Osteocyte (in vitro differentiated cells): Measurements from ENCODE around the gene LEP. TPM values are rescaled to one million over a fixed set of nuclear protein-coding genes. Genes with fewer than 3 reads are reported as not detected.

Experiments used
- DNase-seq: peaks from one replicate; pipeline ENCODE4 v3.0.0; 2021; ENCODE audit warnings: mixed read lengths; ENCODE audit not compliant: unreplicated experiment; ENCODE audit errors: extremely low spot score
- H3K27ac Mint-ChIP-seq: one replicate; pipeline ENCODE4 v1.8.0; 2021; ENCODE audit warnings: mild to moderate bottlenecking, mixed read lengths; ENCODE audit not compliant: unreplicated experiment
- H3K27me3 Mint-ChIP-seq: one replicate; pipeline ENCODE4 v1.8.0; 2021; ENCODE audit warnings: mixed read lengths; ENCODE audit not compliant: unreplicated experiment
- H3K36me3 Mint-ChIP-seq: one replicate; pipeline ENCODE4 v1.8.0; 2021; ENCODE audit warnings: mixed read lengths; ENCODE audit not compliant: unreplicated experiment
- H3K4me1 Mint-ChIP-seq: one replicate; pipeline ENCODE4 v1.8.0; 2021; ENCODE audit warnings: mixed read lengths; ENCODE audit not compliant: unreplicated experiment
- H3K4me3 Mint-ChIP-seq: one replicate; pipeline ENCODE4 v1.8.0; 2021; ENCODE audit warnings: mild to moderate bottlenecking, moderate library complexity, mixed read lengths; ENCODE audit not compliant: unreplicated experiment
- H3K9me3 Mint-ChIP-seq: one replicate; pipeline ENCODE4 v1.8.0; 2021; ENCODE audit warnings: mixed read lengths; ENCODE audit not compliant: unreplicated experiment
- total RNA-seq: library from RNA; stranded (reverse); gene quantifications from 2 replicates; pipeline ENCODE4 v1.2.1, GENCODE V29; 2021
- TF ChIP-seq, protein P1 (sequence below): fragments of 200-600 bp; sonication (generic); IDR thresholded peaks from 2 replicates; pipeline ENCODE4 v1.5.0; 2021; ENCODE audit warnings: antibody characterized with exemption, mild to moderate bottlenecking, moderate library complexity

Gene LEP
- total RNA-seq, 1 donor from 2014 or later, result not detected

DNA sequence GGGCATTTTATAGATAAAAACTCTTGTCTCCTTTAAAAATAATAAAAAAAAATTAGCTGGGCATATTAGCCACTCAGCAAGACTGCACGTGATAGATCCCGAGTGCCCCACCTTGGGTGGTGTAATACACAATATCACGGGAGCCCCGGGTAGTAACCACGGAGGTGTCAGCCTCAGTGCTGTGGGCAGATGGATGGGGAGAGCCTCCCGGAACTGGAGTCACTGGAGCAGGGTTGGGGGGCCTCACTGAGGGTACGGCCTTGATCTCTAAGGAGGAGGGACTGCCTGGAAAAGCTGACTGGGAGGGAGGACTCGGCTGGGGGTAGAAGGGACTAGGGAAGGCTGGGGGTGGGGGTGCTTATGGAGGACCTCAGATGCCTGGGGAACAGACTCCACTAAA is 12.6 kb downstream of the LEP start:
- DNase-seq, result no peak
- H3K27me3 Mint-ChIP-seq, result peaks cover 43% of the 10 kb centered on the region
- no peaks in the 10 kb centered on the region for H3K36me3 Mint-ChIP-seq
- H3K4me3 Mint-ChIP-seq, result no peak overlapping the region
- no peaks in the 10 kb centered on the region for H3K9me3 Mint-ChIP-seq
- TF ChIP-seq, protein P1, sequence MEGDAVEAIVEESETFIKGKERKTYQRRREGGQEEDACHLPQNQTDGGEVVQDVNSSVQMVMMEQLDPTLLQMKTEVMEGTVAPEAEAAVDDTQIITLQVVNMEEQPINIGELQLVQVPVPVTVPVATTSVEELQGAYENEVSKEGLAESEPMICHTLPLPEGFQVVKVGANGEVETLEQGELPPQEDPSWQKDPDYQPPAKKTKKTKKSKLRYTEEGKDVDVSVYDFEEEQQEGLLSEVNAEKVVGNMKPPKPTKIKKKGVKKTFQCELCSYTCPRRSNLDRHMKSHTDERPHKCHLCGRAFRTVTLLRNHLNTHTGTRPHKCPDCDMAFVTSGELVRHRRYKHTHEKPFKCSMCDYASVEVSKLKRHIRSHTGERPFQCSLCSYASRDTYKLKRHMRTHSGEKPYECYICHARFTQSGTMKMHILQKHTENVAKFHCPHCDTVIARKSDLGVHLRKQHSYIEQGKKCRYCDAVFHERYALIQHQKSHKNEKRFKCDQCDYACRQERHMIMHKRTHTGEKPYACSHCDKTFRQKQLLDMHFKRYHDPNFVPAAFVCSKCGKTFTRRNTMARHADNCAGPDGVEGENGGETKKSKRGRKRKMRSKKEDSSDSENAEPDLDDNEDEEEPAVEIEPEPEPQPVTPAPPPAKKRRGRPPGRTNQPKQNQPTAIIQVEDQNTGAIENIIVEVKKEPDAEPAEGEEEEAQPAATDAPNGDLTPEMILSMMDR, result no peak
- H3K27ac Mint-ChIP-seq, result no peak overlapping the region
- H3K4me1 Mint-ChIP-seq, result peaks cover 2% of the 10 kb centered on the region

DNA sequence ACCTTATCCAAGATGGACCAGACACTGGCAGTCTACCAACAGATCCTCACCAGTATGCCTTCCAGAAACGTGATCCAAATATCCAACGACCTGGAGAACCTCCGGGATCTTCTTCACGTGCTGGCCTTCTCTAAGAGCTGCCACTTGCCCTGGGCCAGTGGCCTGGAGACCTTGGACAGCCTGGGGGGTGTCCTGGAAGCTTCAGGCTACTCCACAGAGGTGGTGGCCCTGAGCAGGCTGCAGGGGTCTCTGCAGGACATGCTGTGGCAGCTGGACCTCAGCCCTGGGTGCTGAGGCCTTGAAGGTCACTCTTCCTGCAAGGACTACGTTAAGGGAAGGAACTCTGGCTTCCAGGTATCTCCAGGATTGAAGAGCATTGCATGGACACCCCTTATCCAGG is 13.4 kb downstream of the LEP start:
- Mint-ChIP-seq H3K4me3 (no peak overlapping the region), H3K9me3 (no peaks in the 10 kb centered on the region)

DNA sequence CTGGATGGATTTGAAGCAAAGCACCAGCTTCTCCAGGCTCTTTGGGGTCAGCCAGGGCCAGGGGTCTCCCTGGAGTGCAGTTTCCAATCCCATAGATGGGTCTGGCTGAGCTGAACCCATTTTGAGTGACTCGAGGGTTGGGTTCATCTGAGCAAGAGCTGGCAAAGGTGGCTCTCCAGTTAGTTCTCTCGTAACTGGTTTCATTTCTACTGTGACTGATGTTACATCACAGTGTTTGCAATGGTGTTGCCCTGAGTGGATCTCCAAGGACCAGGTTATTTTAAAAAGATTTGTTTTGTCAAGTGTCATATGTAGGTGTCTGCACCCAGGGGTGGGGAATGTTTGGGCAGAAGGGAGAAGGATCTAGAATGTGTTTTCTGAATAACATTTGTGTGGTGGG is 14.2 kb downstream of the LEP start:
- Mint-ChIP-seq H3K27me3 (peaks cover 27% of the 10 kb centered on the region), H3K4me1 (peaks cover 10% of the 10 kb centered on the region), H3K36me3 (no peaks in the 10 kb centered on the region), H3K9me3 (no peaks in the 10 kb centered on the region), H3K27ac (no peak overlapping the region), H3K4me3 (no peak overlapping the region)
- TF ChIP-seq, protein P1, result no peak
- DNase-seq, result no peak

More for the DNA sequence above, 13.4 kb downstream of the LEP start:
- Mint-ChIP-seq H3K36me3 (no peaks in the 10 kb centered on the region), H3K27me3 (peaks cover 35% of the 10 kb centered on the region), H3K27ac (no peak overlapping the region), H3K4me1 (peaks cover 7% of the 10 kb centered on the region)
- no peak for DNase-seq
- TF ChIP-seq, protein P1, result no peak

DNA sequence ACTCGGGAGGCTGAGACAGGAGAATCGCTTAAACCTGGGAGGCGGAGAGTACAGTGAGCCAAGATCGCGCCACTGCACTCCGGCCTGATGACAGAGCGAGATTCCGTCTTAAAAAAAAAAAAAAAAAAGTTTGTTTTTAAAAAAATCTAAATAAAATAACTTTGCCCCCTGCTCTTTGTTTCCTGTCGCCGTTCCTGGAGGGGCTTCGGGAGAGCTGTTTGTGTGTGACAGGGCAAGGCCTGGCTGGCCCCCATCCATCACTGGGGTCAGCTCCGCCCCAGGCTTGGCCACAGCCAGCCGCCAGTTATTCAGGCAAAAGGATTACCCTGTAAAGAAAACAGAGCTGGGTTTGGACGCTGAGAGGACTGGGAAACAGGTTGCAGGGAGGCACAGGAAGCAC is 16.4 kb downstream of the LEP start:
- peaks cover 10% of the 10 kb centered on the region for H3K4me1 Mint-ChIP-seq
- no peak overlapping the region for H3K27ac Mint-ChIP-seq
- no peaks in the 10 kb centered on the region for H3K9me3 Mint-ChIP-seq
- no peak for DNase-seq
- H3K27me3 Mint-ChIP-seq, result peaks cover 15% of the 10 kb centered on the region
- TF ChIP-seq, protein P1, result no peak
- H3K36me3 Mint-ChIP-seq, result no peaks in the 10 kb centered on the region
- no peak overlapping the region for H3K4me3 Mint-ChIP-seq

DNA sequence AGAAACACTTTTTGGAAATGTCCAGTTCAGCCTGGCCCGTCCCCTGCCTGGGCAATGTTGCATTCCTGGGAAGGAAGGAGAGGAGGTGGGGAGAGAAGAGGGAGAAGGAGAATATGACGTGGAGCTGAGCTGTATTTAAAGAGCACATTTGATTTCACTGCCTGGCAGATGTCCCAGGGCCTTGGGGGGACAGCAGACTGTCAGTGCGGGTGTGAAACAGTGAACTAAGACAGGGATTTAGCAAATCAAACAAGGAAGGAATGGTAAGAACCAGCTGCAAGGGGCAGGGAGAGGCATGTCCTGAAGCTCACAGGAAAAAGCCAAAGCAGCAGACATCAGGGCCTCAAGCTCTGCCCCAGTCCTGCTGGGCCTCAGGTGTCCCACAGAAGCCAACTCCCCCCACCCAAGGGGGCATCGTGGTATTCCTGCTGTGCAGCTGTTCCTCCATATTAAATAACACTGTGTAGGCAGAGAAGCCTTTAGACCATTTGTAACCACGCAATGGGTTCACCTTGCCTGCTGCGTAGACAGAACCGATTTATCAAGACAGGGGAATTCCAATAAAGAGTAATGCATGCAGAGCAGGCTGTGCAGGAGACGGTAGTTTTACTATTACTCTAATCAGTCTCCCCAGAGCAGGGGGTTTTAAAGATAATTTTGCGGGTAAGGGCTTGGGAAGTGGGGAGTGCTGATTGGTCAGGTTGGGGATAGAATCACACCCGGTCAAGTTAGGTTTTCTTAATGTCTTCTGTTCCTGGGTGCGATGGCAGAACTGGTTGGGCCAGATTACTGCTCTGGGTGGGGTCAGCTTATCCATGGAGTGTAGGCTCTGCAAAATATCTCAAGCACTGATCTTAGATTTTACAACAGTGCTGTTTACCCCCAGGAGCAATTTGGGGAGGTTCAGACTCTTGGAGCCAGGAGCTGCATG is 18.3 kb downstream of the LEP start:
- no peak for DNase-seq
- TF ChIP-seq, protein P1, result no peak
- no peaks in the 10 kb centered on the region for H3K9me3 Mint-ChIP-seq
- peaks cover 17% of the 10 kb centered on the region for H3K27me3 Mint-ChIP-seq
- peaks cover 15% of the 10 kb centered on the region for H3K4me1 Mint-ChIP-seq
- no peak overlapping the region for H3K4me3 Mint-ChIP-seq
- H3K36me3 Mint-ChIP-seq, result no peaks in the 10 kb centered on the region
- no peak overlapping the region for H3K27ac Mint-ChIP-seq
